ENCODE results near the gene TIMP4. TPM values are rescaled to one million over a fixed set of nuclear protein-coding genes. Genes with fewer than 3 reads are reported as not detected.
A peak's percentile ranks its signal among the peaks of the same experiment; 100 is the strongest.

Gene TIMP4
- total and polyA plus RNA-seq, 2 donors, result 1.3 to 25.1 TPM

GRCh38 chr3:12180218-12180617 lies 21.5 kb upstream of the TIMP4 start:
- no peak overlapping the region for H3K27ac ChIP-seq (ENCODE audit: low read depth)
- no peaks in the 10 kb centered on the region for H3K4me1 ChIP-seq (ENCODE audit: insufficient read depth)
- H3K36me3 ChIP-seq (ENCODE audit: insufficient read depth), result no peaks in the 10 kb centered on the region
- H3K4me3 ChIP-seq (ENCODE audit: low read depth, low read length), result no peak overlapping the region
- DNase-seq (ENCODE audit: extremely low spot score), result no peak
- WGBS, result 57% methylated on average over 6 of the region's 6 CpGs

- Histone ChIP-seq H3K4me3 (ENCODE audit: low read depth, low read length) (no peak overlapping the region), H3K36me3 (ENCODE audit: insufficient read depth) (no peaks in the 10 kb centered on the region), H3K4me1 (ENCODE audit: insufficient read depth) (no peaks in the 10 kb centered on the region), H3K27ac (ENCODE audit: low read depth) (no peak overlapping the region)
- DNase-seq (ENCODE audit: extremely low spot score), result no peak
- 92% methylated on average over 1 of the region's 1 CpG for WGBS
Observed at GRCh38 chr3:12179441-12179840, 20.7 kb upstream of the TIMP4 start.

GRCh38 chr3:12178091-12178820 lies 19.5 kb upstream of the TIMP4 start:
- Histone ChIP-seq H3K4me1 (ENCODE audit: insufficient read depth) (no peaks in the 10 kb centered on the region), H3K4me3 (ENCODE audit: low read depth, low read length) (no peak overlapping the region), H3K27ac (ENCODE audit: low read depth) (peak overlapping the region; percentile 38), H3K36me3 (ENCODE audit: insufficient read depth) (no peaks in the 10 kb centered on the region)
- no peak for DNase-seq (ENCODE audit: extremely low spot score)
- WGBS, result 69% methylated on average over 6 of the region's 6 CpGs

DNA sequence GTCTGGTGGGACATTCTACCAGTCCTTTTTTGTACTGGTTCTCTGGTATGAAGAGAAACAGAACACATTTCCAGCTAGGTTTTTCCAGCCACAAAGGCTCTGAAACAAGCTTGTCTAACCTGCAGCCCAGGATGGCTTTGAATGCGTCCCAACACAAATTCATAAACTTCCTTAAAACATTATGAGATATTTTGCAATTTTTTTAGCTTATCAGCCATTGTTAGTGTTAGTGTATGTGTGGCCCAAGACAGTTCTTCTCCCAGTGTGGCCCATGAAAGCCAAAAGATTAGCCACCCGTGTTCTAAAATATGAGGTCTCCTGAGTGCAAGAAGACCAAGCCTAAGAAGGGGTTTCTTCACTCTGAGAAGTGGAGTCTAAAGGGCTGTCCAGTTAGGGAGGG lies 18.4 kb upstream of the TIMP4 start:
- no peaks in the 10 kb centered on the region for H3K36me3 ChIP-seq (ENCODE audit: insufficient read depth)
- H3K4me3 ChIP-seq (ENCODE audit: low read depth, low read length), result no peak overlapping the region
- no peaks in the 10 kb centered on the region for H3K4me1 ChIP-seq (ENCODE audit: insufficient read depth)
- DNase-seq (ENCODE audit: extremely low spot score), result no peak
- 66% methylated on average over 2 of the region's 2 CpGs for WGBS
- H3K27ac ChIP-seq (ENCODE audit: low read depth), result no peak overlapping the region

GRCh38 chr3:12175844-12176453 lies 17.2 kb upstream of the TIMP4 start:
- whole genome bisulfite sequencing, result 50% methylated on average over 3 of the region's 3 CpGs
- Histone ChIP-seq H3K4me1 (ENCODE audit: insufficient read depth) (no peaks in the 10 kb centered on the region), H3K4me3 (ENCODE audit: low read depth, low read length) (no peak overlapping the region), H3K27ac (ENCODE audit: low read depth) (no peak overlapping the region), H3K36me3 (ENCODE audit: insufficient read depth) (no peaks in the 10 kb centered on the region)
- no peak for DNase-seq (ENCODE audit: extremely low spot score)

DNA sequence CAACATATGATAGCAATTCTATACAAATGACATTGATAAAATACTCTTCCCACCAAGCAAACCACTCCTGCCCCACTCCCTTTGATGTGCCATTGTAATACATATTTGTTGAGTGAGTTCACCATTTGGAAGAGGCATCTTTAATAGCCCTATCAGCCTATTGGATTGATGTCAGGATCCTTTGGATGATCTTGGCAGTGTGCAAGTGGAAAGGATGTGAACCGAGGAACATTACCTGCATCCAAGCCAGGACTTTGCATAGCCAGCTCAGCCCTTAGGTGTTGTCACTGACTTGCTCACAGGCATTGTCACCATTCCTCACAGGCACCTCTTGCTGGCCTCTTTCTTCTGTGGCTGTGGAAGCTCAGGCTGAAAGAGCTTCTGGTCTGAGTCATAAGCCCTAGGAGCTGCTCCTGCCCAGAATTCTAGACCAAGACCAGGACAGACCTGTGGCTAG lies 16.5 kb upstream of the TIMP4 start:
- H3K36me3 ChIP-seq (ENCODE audit: insufficient read depth), result no peaks in the 10 kb centered on the region
- H3K27ac ChIP-seq (ENCODE audit: low read depth), result no peak overlapping the region
- H3K4me3 ChIP-seq (ENCODE audit: low read depth, low read length), result no peak overlapping the region
- DNase-seq (ENCODE audit: extremely low spot score), result no peak
- WGBS, result 65% methylated on average over 1 of the region's 1 CpG
- no peaks in the 10 kb centered on the region for H3K4me1 ChIP-seq (ENCODE audit: insufficient read depth)

DNA sequence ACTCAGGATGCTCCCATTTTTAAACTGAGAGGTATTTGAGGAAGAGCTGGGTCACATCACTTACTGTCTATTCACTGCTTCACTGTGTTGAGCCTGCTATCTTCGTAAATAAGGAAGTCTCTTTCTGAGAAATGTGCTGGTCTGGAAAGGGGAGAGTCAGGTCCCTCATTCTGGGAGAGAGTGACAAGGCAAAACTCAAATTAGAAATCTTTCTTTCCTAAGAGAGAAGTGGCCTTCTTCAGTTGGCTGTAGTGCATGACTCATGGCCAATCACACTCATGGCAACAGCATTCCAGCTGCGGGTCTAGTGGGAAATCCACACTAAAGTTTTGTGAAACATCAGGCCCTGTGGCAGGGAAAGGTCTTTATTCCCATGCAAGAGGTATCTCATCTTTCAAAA lies 11.5 kb upstream of the TIMP4 start:
- H3K4me1 ChIP-seq (ENCODE audit: insufficient read depth), result no peaks in the 10 kb centered on the region
- no peaks in the 10 kb centered on the region for H3K36me3 ChIP-seq (ENCODE audit: insufficient read depth)
- H3K4me3 ChIP-seq (ENCODE audit: low read depth, low read length), result no peak overlapping the region
- 80% methylated on average over 2 of the region's 2 CpGs for WGBS
- no peak for DNase-seq (ENCODE audit: extremely low spot score)
- H3K27ac ChIP-seq (ENCODE audit: low read depth), result no peak overlapping the region

DNA sequence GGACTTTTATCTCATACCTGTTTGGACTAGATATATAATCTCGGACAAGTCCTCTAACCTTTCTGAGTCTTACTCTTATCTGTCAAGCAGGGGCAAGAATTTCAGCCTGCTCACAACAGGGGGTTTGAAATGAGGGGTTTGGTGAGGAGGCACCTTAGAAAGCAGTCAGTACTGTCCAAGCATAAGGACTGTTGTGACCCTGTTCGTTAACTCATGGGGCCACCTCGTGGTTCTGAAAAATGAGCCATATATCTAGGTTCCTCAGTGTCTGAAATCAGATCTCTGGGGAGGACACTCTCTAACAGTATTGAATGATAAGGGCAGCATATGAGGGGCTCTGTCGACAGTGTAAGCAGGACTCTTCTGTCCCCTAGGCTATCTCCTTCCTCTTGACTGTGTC lies 7.2 kb upstream of the TIMP4 start:
- H3K4me3 ChIP-seq (ENCODE audit: low read depth, low read length), result no peak overlapping the region
- no peaks in the 10 kb centered on the region for H3K4me1 ChIP-seq (ENCODE audit: insufficient read depth)
- H3K36me3 ChIP-seq (ENCODE audit: insufficient read depth), result no peaks in the 10 kb centered on the region
- DNase-seq (ENCODE audit: extremely low spot score), result no peak
- 79% methylated on average over 4 of the region's 4 CpGs for WGBS
- H3K27ac ChIP-seq (ENCODE audit: low read depth), result no peak overlapping the region

- Histone ChIP-seq H3K36me3 (ENCODE audit: insufficient read depth) (no peaks in the 10 kb centered on the region), H3K27ac (ENCODE audit: low read depth) (no peak overlapping the region), H3K4me1 (ENCODE audit: insufficient read depth) (no peaks in the 10 kb centered on the region), H3K4me3 (ENCODE audit: low read depth, low read length) (no peak overlapping the region)
- no peak for DNase-seq (ENCODE audit: extremely low spot score)
- 61% methylated on average over 4 of the region's 4 CpGs for WGBS
Observed at GRCh38 chr3:12159227-12159601, 502 bp upstream of the TIMP4 start.

DNA sequence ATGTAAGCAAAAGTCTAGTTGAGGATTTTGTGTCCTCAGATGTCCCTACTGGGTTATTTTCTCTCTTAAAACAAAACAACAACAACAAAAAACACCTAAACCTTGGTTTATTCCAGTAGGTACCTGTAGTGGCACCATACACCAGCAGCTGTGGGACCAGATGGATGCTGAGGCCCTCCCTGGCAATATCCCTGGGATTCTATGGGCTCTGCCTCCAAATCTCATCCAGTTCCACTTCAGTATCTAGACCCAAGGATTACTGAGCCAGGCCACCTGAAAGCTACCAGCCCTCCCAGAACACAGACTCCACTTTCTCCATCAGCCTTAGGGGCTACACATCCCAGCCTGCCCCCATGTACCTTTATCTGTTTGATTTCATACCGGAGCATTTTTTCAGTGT lies 1.7 kb downstream of the TIMP4 start:
- no peak overlapping the region for H3K27ac ChIP-seq (ENCODE audit: low read depth)
- no peak overlapping the region for H3K4me3 ChIP-seq (ENCODE audit: low read depth, low read length)
- H3K4me1 ChIP-seq (ENCODE audit: insufficient read depth), result no peaks in the 10 kb centered on the region
- 90% methylated on average over 1 of the region's 1 CpG for WGBS
- H3K36me3 ChIP-seq (ENCODE audit: insufficient read depth), result no peaks in the 10 kb centered on the region
- DNase-seq (ENCODE audit: extremely low spot score), result no peak

- H3K4me1 ChIP-seq (ENCODE audit: insufficient read depth), result no peaks in the 10 kb centered on the region
- DNase-seq (ENCODE audit: extremely low spot score), result no peak
- WGBS, result 83% methylated on average over 2 of the region's 2 CpGs
- no peak overlapping the region for H3K4me3 ChIP-seq (ENCODE audit: low read depth, low read length)
- H3K36me3 ChIP-seq (ENCODE audit: insufficient read depth), result no peaks in the 10 kb centered on the region
- no peak overlapping the region for H3K27ac ChIP-seq (ENCODE audit: low read depth)
Observed at GRCh38 chr3:12155828-12156227, 2.9 kb downstream of the TIMP4 start.

- no peak for DNase-seq (ENCODE audit: extremely low spot score)
- Histone ChIP-seq H3K4me1 (ENCODE audit: insufficient read depth) (no peaks in the 10 kb centered on the region), H3K27ac (ENCODE audit: low read depth) (no peak overlapping the region), H3K4me3 (ENCODE audit: low read depth, low read length) (no peak overlapping the region), H3K36me3 (ENCODE audit: insufficient read depth) (no peaks in the 10 kb centered on the region)
Observed at GRCh38 chr3:12155264-12155663, 3.4 kb downstream of the TIMP4 start.

GRCh38 chr3:12154151-12154550 lies 4.6 kb downstream of the TIMP4 start:
- Histone ChIP-seq H3K36me3 (ENCODE audit: insufficient read depth) (no peaks in the 10 kb centered on the region), H3K4me3 (ENCODE audit: low read depth, low read length) (no peak overlapping the region), H3K4me1 (ENCODE audit: insufficient read depth) (no peaks in the 10 kb centered on the region), H3K27ac (ENCODE audit: low read depth) (no peak overlapping the region)
- 74% methylated on average over 1 of the region's 1 CpG for whole genome bisulfite sequencing
- no peak for DNase-seq (ENCODE audit: extremely low spot score)

GRCh38 chr3:12150112-12150511 lies 8.6 kb downstream of the TIMP4 start:
- Histone ChIP-seq H3K4me3 (ENCODE audit: low read depth, low read length) (no peak overlapping the region), H3K27ac (ENCODE audit: low read depth) (no peak overlapping the region), H3K36me3 (ENCODE audit: insufficient read depth) (no peaks in the 10 kb centered on the region), H3K4me1 (ENCODE audit: insufficient read depth) (no peaks in the 10 kb centered on the region)
- DNase-seq (ENCODE audit: extremely low spot score), result no peak
- 80% methylated on average over 2 of the region's 2 CpGs for WGBS

All from urinary bladder (tissue), 4 donors.